Astrocyte of the hippocampus (primary cell): ENCODE data around the gene MAP3K3.
A peak's percentile ranks its signal among the peaks of the same experiment; 100 is the strongest.

ENCODE experiments used
- DNase-seq: peaks from one replicate; pipeline ENCODE4 v3.0.0; 2011; ENCODE audit warnings: low read depth, low spot score

MAP3K3 gene

DNA sequence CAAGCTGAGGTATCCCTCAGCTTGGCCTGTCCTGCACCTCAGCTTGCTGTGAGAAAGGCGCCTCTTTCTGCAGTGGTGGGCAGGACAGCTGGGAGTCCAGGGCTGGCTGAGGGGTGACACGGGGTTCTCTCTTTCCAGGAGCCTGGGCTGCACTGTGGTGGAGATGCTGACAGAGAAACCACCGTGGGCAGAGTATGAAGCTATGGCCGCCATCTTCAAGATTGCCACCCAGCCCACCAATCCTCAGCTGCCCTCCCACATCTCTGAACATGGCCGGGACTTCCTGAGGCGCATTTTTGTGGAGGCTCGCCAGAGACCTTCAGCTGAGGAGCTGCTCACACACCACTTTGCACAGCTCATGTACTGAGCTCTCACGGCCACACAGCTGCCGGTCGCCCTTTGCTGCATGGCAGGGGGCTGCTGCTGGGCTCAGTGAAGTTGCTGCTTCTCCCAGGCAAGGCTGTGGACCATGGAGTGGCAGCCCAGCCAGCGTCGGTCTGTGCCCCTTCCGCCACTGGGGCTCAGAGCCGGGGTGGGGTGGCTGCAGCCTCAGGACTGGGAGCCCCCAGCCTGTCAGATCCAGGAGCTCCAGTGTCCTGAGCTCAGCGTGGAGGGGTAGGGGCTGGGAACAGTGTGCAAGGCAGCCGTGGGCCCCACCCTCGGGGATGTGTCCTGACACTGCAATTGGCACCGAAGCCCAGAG, 71.3 kb downstream of the MAP3K3 start:
- no peak for DNase-seq

DNA sequence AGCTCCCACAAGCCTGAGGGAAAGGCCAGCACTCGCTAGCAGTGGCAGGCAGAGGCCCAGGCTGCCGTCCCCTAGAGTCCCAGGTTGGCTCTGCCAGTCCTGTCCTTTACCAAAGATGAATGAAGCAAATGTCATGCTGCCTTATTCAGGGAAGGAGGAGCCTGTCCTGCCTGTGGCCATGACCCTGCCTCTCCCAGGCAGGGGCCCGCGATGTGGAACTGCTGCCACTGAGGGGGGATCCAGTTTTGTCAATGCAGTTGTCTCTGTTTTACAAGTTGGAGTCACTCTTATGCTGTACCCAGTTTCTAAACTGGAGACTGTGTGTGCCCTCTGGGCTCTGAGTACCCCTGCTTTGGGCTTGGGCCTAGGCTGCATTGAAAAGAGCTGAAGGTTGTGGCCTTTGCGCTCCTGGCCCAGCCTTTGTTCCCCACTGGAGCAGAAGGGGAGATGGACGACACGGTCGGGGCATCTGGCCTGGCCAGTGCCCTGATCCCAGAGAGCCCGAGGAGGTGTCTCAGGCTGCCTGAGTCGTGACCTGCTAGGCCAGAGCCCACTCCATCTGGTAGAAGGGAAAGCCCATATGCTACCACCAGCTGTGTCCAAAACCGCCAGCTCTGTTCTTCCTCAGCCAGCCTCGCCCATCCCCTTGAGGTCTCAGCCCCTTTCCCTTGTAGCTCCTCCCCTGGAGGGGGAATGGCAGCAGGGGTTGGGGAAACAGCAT, 72.2 kb downstream of the MAP3K3 start:
- no peak for DNase-seq

DNA sequence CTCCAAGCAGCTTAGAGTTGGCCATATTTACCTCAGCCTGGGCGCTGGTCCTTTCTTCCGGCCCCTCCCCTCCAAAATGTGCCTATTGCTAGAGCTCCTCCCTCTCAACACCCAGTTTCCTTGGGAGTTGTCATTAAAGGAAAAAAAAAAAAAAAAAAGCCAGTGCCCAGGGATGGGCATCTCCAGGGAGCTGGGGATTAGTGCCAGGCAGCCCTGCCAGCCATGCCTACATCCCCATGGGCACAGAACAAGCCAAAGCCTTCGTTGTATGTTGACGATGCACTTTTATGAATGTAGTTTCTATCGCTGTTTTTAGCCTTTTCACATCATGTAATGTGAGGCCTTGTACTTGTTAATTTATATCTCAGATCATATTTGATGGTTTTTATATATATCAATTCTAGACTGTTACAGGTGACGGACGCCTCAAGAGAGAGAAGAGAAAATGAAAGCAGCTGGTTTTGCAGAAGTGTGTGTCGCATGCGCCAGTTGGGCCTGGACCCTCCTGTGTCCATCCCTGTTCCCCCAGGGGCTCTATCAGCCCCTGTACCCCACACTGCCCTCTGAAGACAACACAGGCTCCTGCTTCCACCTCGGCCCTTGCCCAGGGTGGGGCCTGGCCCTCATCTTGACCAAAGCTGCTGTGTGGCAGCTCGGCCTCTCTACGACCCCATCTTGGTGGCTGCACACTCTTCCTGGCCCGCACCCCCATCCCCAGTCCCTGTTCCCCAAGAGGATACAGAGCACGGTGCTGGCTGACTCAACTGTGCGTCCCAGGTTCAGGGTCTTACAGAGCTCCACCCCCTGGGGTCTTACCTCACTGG, 72.9 kb downstream of the MAP3K3 start:
- no peak for DNase-seq

DNA sequence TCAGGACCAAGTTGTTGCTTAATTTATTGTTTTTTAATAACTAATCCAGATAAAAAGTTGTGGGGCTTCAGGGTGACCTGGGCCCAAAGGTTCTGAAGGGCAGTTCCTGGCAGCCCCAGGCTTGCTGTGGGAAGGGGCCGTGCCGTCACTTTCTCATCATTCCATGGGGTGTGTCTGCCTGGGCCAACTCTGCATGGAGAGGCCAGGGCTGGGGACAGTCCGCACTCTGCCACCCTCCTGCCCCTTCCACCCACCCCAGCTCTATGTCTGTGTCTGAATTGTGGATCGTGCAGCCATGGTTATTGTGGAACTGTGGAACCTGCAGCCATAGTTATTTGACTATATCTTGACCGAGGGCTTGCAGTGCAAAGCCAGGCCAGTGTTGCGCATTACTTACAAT, 73.7 kb downstream of the MAP3K3 start:
- no peak for DNase-seq

DNA sequence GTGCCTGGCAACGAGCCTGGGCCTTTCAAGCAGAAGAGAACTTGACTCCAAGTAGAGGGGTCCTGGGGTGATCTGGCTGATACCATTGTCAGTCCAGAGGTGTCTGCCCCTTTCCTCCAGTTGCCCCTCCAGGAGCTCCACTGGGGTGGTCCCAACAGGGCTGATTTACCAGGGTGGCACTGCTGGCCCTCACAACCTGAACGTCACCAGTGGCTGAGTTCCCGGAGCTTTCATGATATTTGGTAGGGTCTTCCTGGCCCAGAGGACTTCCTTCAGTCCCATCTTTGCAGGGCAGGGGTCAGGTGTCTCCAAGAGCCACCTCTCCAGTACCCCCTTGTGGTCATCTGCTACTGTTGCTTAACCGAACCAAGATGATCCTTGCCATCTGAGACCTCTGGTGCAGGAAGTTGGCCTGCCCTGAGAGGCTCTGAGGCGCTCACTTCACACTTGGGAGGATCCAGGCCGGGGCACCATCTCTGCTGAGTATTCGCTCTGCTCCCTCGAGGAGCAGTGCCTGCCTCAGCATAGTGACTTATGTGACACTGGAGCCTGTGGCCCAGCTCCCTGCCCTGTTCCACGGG, 74.3 kb downstream of the MAP3K3 start:
- DNase-seq = peak; percentile 60

DNA sequence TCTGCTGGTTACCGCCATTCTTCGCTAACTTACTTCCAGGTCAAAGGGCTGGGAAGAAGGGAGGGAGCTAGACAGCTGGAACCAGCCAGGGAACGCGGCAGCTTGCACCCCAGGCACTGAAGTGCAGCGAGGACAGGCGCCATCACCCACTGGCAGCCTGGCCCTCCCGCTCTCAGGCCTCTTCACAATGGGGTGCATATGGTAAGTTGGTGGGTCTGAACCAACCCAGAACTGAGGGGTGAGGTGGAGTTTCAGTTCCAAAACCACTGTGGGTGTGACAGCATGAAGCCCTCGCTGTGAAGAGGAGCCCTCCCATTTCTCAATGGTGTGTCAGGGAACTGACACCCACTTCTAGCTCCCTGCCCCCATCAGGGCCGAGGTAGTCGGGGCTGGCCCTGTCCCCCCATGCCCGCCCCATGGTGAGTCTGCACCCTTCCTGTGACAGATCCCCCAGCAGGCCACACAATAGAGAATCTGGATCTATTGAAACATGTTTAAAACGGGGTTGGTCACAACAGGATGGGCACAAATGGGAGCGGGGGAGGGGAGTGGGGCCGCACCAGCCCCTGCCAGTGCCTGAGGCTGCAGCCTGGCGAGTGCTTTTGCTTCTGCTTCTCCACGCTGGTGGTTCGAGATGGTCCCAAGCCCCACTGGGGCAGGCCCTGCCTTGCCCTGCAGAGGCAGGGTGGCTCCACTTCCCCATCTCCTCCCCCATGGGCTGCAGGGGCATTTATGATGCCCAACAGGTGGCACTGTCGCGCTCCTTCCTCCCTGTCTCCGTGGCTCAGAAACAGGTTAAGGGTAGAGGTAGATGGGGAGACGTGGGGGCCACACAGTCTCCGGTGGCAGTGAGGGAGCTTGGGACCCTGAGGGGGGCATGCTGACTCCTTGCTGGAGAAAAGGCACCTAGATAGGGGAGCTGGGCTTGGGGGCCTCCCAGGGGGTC, 75.4 kb downstream of the MAP3K3 start:
- peak; percentile 45 for DNase-seq

DNA sequence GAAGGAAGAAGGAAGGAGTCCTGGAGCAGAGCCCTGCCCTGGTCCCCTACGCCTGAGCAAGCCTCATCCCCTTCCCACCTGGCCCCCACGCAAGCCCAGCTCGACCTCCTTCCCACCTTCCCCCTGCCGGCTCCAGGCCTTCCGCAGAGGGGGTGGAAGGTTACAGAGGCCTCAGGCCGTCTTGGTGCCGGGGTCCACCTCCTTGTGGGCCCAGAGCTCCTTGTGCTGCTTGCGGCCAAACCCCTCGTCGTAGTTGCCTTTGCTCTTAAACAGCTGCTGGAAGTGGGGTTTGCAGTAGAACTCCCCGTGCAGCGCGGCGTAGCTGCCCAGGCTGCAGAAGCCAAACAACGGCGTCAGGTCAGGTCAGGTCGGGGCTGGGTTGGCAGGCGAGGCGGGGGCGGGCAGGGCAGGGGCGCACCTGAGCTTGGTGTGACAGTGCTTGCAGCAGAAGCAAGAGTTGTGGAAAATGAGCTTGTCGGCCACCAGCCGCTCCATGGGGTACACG, 76.2 kb downstream of the MAP3K3 start:
- DNase-seq = no peak

DNA sequence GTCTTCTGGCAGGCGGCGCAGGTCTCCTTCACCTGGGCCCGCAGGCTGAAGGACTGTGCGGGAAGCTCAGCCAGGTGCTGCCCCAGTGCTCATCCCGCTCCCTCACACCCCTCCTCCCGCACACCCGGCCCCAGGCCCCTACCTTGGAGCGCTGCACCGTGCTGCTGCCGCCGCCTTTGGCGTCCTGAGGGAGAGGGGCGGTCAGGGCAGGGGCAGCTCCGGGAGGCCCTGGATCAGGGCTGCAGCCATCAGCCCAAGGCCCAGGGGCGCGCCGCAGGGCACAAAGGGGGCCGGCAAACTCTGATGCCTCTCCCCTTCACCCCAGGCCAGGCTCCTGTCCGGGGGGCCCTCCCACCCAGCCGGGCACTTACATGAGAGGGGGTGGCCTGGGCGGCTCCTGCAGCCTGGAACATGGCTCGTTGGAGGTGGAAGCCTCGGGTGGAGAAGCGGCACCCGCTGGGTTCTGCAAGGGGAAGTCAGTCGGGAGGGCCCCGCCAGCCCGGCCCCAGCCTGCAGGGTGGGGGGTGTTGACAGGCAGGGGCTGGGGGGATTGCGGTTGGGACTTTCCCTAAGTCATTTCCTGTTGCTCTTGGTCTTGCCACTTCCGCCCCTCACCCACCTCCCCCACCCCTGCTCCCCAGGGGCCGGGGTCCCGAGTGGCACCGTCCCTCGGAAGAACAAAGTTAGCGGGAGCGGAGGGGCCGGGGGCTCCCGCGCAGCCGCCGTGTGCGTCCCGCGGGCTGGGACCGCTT, 76.8 kb downstream of the MAP3K3 start:
- DNase-seq = peak; percentile 66

DNA sequence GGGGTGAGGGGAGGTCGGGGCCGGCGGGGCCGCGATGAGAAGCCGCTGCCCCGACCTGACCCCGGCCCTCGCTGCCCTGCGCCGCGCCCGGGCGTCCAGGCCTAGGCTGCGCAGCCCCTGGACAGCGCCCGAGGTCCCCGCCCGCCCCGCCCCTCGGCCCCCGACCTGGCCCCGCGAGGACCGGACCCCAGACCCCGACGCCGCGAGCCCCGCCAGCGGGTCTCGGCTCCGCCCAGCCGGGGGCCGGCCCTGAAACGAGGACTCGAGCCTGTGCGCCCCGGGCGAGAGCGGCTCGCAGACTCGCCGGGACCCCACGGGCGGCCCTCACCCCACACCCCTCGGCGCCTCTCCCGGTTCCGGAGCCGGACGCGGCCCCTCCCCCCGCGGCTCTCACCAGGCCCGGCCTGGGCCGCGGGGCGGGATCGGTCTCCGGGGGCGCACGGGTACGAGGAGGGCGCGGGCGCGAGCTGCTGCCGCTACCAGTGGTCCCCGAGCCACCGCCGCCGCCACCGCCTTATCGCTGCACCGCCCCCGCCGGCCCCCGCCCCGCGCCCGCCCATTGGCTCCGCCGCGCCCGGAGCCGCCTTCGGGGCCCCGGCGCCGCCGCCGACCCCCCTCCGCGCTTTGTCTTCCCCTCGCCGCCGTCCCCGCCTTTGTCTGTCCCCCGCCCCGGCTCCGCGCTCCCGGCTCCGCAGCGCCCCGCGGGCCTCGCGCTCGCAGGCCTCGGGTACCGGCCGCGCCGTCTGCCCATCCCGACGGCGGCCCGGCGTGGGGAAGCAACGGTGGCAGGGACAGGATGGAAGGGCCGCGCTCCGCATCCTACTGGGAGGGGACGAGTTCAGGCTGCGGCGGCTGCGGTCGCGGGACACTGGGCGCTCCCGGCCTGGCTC, 77.7 kb downstream of the MAP3K3 start, which contains the start of gene LIMD2:
TSS of gene LIMD2 (minus strand) at position 488 of the 890 bp plus-strand sequence. CDS start 827 bp downstream, outside the sequence.
- peak; percentile 82 for DNase-seq

DNA sequence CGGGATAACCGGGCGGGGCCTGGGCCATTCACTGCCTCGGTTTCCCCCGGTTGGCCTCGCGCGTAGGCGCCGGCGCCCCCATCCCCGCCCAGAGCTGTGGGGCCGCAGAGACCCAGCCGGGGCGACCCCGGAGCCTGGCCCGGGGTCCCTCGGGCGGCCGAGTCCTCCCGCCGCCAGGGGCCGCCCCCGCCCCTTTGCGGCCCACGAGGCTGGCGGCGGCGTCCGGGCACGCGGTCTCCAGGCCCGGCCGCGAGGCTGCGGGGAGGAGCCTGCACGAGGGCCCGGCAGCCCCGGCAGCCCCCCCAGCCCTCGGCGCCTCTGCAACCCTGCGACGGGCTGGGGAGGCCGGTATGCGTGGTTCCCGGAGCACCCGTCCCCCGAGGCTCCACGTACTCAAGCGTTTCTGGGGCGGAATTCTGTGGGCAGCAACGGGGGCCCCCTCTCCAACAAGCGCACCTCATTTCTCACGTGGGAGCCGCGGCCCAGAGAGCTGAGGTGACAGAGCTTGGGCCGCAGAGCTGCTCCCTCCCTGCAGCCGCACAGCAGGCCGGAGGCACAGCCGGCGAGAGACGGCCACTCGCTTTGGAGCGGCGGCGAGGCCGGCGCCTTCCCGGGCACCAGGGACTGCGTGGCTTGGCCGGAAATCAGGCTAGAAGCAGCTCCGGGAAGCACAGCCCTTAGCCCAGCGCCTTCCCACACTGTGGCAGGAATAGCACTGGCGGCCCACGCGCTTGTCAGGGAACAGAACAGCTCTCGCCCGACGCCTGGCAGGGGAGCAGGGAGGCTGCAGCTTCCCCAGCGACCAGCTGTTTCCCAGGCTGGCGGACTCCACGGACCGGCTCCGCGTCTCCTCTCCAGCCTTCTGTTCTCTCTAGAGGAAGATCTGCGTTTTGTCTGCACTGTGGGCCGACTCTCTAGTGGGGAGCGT, 78.6 kb downstream of the MAP3K3 start:
- peak; percentile 66 for DNase-seq

DNA sequence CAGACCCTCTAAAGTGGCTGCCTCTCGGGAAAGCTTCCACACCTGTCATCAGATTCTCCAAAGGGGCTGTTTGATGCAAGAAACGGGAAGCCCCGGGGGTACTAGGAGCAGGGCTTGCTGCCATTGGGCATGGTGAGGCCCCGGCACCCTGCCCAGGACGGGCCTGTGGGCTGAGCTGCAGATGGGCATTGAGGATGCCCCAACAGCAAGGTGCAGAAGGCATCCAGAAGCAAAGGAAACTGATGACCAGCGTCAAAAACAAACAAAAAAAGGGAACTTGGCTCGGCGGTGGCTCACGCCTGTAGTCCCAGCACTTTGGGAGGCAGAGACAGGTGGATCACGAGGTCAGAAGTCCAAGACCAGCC, 79.2 kb downstream of the MAP3K3 start:
- no peak for DNase-seq

DNA sequence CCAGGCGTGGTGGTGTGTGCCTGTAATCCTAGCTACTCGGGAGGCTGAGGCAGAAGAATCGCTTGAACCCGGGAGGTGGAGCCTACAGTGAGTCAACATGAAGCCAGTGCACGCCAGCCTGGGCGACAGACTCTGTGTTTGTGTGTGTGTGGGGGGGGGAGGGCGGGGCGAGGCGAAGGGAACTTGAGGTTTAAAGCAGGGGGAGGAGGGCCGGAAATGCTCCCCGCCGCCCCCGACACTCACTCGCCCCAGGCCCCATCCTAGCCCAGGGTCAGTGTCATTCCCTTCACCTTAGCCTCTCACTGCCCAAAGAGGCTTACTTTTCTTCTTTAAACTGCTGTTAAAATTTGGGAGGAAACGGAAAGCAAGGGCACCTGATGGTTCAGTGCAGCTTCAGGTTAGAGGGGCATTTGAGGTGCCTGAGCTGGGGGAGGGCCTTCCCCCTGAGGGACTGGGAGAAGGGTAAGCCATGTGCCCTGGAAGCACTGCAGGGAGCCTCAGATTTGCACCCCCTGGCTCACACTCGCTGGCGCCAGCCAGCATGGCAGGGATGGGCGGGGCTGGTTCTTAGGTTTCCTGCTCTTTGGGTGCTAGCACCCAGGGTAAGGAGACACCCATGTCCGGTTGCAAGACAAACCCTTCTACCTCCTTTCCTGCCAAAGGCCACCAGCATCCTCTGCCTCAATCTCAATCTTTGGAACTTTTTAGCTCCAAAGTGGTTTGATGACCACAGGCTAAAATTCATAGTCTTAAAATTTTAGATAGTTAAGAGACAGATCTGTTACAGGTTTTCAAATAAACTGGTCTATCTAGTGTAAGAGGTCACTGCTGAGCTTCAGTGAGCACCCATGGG, 79.9 kb downstream of the MAP3K3 start:
- DNase-seq = no peak

DNA sequence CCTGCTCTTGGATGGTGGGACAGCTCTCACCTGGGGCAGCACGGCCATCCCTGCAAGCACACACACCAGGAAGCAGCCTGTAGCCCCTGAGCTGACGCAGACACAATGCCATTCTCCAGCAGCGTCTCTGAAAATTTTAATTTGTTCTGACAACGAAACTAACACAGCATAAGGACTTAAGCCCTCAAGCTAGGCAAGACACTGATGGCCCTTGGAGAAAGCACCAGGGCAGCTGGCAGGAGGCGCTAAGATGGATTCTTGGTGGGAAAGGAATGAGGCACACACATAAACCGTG, 80.5 kb downstream of the MAP3K3 start:
- no peak for DNase-seq

DNA sequence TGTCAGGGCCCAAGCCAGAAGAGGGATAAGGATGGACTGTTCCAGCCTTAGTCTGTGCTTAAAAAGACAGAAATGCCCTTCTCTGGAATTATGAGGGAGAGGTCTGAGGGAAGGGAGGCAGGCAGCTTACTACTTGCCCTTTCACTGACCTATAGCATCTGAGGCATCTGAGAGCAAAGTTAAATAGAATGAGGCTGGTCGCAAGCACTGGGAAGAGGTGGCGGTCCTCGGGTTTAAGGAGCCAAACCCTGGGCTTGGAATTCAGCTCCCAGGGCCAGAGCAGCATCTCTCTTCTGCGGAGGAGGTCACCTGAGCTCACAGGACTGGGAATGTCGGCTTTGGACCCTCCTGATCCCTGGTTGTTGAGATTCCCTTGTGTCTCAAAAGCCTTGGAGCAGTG, 80.8 kb downstream of the MAP3K3 start:
- no peak for DNase-seq

DNA sequence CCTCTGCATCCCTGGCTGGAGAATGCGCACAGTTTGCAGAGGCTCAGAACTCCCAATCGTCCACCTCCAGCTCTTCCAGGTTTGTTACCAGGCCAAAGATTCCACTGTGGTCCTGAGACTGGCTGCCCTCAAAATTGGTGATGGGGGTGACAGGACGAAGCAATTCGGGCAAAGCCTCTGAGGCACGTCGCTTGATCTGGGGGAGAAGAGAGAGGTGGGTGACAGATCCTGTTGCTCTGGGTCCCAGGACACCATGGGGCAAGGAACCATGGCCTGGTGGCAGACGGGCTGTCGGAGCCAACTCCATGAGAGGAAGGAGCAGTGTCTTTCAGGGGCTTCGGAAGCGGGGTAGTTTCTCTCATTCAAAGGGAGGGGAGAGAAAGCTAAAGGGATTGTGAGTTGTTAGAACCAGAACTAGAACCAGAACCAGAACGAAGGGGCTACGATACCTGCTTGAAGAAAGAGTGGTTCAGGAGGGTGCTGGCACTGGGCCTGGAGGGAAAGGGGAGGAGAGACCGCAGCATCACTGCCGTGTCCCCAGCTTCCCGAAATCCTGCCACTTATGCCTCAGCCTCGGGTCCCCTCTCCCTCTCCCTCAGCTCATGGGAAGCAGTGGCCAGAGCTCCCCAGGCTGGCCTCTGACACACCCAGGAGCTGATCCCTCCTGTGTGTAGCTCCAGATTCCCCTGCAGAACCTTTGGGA, 81.5 kb downstream of the MAP3K3 start:
- no peak for DNase-seq

DNA sequence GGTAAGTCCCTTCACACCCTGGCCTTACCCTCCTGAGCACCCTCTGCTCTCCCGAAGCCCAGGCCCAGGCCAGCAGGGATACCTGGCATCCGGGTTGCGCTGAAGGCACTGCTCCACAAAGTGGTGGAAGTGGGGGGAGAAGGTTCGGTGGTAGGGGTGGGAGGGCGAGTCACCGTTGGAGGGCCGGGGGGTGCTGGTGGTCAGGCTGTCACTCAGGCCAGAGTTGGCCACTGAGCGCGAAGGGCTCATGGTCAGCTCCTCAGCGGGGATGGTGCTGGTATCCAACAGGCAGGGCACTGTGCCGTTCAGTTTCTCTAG, 82.0 kb downstream of the MAP3K3 start:
- no peak for DNase-seq

DNA sequence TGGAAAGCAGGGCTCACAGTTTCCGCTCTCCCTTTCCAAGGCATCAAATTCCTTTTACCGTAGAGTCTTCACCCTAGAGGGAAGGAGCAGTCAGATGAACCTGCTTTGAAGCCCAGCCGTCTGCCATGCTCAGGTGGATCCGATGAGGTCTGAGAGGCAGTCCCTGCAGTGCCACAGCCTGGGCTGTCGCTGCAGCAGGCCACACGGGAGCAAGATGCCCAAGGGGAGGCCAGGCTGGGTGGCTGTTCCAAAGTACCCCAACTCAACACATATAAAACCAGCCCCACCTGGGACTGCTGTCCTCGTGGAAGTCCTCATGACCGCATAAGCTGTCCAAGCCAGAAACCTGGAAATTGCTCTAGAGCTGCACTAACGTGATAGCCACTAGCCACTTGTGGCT, 82.6 kb downstream of the MAP3K3 start:
- no peak for DNase-seq
